DMS153 (cell line): ENCODE data around the gene FSTL1.

Experiments
- DNase-seq: peaks from one replicate; lab custom pipeline; 2025; lab: John Stamatoyannopoulos, UW

FSTL1 gene

GRCh38 chr3:120450600-120451271, at the start of gene FSTL1:
FSTL1 (minus strand) TSS chr3:120450992; CDS start chr3:120450746, 246 bp downstream.
- no peak for DNase-seq

DNA sequence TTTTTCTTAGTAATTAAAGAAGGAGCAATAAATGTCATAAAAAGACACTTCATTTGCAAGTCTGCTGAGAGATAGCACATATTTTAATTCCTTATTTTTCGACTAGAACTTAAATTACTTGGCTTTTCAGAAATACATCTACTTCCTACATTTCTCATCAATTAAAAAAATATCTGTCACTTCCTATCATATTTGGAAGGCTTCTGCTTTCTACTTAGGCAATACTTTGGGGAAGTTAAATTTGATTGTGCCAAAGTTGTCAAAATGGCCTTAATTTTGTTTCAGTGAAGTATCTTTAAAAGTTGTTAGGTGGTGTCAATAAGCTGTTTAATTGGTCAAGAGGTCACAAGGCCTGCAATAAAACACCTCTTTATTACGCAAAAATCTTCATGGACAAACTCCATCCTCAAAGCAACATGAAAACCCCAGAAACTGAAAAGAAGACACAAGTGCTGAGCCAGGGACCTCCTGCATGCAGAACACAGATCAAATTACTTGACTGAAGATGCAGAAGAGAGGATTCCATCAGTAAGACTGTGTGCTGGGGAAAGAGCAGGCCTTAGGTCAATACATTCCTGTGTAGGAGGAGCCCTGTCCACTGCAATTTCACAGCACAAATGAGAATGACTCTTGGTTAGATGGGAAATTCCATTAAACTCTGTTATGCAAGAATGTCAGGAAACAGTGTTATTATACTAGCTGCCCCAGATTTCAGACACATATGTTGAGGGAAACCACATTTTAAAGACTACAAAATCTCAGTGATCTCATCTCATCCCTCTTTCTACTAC, 48.0 kb upstream of the FSTL1 start:
- no peak for DNase-seq

GRCh38 chr3:120497818-120498217, 47.0 kb upstream of the FSTL1 start:
- DNase-seq = no peak

DNA sequence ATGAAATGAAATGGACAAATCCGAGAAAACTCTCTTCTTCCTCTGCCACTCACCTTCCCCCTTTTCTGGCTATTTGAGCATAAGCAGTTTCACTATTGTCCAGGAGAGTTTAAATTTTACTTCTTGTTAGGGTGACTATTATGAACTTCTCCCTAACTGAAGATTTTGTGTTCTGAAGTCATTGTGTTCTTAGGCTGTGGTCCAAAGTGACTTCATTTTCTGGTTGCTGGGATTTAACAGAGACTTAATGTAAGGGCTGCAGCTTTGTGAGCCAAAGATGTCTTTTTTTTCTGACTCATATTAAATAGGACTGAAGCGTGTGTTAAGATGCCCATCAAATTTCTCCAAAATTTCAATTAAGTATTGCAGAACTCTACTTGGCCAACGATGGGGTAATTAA, 46.5 kb upstream of the FSTL1 start:
- DNase-seq = no peak

DNA sequence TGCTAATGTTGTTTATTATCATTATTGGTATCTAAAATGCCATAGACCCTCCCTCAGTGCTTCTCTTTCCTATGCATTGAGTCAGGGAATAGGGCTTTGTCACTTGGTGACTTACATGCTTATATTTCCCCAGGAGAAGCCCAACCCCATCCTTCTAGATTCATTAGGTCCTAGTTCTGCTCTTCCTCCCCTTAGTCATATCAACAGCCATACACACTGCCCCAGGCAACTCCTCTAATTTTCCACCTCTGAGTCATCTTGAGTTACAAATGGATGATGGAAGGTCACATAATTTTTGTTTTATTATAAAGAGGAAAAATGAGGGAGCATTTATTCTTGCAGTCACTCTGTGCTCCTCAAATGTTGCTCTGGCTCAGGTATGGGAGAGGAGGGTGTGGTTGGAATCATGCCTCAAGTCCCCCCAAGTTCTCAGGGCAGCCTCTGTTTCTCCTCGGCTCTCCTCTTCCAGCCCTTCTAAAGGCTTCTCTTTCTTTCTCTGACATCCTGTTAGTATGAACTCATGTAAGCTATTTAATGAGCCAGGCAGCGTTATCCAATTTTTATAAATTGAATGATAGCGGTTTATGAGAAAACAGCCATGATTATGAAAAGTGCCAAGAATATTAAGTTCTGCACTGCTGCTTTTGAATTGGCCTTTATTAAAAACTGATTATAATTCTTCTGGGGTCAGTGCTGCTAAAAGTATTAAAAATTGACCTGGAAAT, 45.6 kb upstream of the FSTL1 start:
- no peak for DNase-seq

DNA sequence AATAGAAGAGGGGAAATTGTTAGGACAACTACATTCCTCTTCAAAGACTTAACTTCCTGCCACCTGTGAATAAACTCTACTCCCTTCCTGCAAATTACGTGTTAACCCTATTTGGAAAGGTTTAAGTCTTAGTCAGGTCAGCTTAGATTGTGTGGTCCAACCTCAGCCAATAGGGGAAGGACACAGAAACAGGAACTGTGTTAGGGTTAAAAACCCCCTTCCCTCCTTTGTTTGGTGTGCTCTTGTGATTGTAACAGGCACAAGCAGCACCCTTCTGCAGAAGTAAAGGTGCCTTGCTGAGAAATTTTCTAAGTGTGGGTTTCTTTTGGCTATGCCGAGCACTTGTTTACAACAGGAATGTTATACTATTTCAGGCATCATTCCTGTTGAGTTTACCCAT, 45.0 kb upstream of the FSTL1 start:
- no peak for DNase-seq

DNA sequence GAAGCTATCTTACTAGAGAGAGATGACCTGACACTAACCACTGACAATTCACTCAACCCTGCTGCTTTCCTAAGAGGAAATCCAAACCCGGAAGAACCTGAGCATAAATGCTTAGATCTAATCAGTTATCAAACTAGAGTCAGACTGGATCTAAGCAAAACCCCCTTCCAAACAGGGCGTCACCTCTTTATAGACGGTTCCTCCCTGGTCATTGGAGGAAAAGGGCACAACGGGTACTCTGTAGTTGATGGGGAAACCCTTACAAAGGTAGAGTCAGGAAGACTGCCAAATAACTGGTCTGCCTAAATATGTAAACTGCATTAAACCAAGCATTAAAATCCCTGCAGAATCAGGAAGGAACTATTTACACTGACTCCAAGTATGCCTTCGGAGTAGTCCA, 41.3 kb upstream of the FSTL1 start:
- DNase-seq = no peak

GRCh38 chr3:120489421-120489820, 38.6 kb upstream of the FSTL1 start:
- no peak for DNase-seq

DNA sequence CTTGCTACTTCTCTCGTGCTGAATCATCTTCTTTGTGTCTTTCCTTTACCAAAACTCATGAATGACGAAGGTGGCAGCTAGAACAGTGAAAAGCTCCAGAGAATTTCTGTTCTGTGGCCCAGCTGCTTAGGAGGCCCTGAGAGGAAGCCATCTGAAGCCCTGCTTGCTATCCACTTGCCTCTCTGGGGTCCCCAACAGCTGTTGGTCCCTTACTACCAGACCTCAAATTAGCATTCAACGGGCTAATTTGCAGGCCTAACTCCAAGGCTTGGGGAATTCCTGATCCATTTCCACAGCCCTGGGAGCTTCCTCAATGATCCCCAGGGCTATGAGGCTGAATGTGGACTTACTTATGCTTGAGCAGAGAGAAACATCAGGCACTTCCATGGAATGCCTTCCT, 37.5 kb upstream of the FSTL1 start:
- DNase-seq = no peak

DNA sequence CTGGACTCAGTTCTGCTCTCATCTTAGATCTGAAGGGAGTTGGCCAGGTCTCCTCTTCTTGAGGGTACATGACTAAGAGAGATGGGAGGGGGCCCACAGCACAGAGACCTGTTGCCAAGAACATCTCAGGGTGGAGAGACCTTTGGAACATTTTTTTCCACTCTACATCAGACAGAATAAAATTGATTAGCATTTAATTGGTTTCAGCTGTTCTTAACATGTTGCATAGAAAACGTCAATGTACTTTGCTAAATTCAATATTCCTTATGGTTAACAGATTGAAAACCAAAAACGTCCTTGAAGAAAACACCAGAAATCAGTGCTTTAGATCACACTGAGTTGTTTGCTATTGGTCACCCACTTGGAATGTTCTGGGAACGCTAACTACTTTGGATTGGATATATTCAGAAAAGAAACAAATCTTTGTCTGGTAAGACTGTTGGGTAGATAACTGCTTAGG, 36.4 kb upstream of the FSTL1 start:
- no peak for DNase-seq

- no peak for DNase-seq
These were observed 30.3 kb upstream of the FSTL1 start for GRCh38 chr3:120481081-120481480.

DNA sequence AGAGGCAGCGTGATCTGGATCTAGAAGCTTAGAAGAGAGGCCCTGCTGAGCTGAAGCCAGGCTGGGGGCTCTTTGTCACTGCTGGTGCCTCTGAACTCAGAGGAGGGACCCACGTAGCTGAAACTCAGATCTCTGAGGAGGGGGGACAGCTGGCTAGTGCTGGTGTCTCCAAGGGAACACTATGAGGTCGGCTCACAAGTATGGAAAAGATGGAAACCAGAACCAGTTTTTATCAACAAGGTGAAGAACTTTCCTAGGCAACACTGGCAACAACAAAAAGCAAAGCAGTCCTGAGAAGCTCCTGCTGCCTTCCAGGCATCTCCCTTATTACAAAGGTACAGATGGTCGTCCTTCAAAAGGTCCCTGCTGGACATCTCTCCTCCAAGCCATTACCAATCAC, 27.0 kb upstream of the FSTL1 start:
- DNase-seq = no peak

GRCh38 chr3:120475722-120476377, 25.1 kb upstream of the FSTL1 start:
- DNase-seq = no peak

DNA sequence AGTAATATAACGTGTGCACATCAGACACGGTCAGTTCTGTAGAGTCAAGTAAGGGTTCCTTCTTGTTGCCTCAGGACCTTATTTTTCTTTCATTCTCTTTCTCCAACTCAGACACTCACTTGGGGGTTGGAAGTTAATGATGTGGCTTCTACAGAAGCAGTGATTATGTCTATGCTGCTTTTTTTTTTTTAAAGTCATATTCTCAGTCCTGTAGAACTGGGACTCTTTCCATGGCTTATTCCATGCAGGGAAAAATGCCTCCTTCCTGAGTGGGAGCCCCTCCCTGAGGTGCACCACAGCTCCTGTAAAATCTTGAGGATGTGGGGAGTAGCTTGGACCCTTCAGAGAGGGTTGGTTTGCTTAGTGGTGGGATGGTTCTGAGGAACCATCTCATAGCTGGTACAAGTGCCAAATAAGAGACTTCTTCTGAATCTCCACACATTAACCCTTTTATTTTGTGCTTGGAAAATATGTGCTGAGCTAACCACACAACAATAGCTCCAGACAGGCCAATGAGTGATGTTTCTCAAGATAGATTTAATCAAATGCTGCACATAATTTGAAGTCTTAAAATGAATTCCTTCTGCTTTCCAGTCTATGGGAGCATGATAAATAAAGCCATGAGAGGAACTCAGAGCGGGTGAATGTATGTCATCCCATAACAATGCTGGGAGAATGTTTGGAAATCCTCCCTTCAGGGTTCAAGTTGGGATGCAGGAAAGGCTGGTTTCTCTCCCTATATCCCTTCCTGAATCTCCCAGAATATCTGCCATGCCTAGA, 23.3 kb upstream of the FSTL1 start:
- DNase-seq = no peak

GRCh38 chr3:120473389-120473788, 22.6 kb upstream of the FSTL1 start:
- DNase-seq = no peak

GRCh38 chr3:120472121-120472844, 21.5 kb upstream of the FSTL1 start:
- DNase-seq = no peak

DNA sequence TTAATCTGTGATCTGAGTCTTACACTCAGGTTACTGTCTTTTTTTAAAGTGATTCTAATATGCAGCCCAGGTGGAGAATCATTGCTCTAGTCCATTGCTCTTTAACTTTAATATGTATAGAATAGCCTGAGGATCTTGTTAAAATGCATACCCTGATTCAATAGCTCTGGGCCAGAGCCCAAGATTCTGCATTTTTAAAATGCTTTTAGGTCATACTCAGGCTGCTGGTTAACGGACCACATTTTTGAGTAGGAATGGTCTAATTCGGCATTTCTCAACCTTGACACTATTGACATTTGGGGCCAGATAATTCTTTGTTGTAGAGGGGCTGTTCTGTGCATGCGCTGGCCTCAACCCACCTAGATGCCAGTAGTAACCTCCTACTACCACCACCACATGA, 20.9 kb upstream of the FSTL1 start:
- no peak for DNase-seq

DNA sequence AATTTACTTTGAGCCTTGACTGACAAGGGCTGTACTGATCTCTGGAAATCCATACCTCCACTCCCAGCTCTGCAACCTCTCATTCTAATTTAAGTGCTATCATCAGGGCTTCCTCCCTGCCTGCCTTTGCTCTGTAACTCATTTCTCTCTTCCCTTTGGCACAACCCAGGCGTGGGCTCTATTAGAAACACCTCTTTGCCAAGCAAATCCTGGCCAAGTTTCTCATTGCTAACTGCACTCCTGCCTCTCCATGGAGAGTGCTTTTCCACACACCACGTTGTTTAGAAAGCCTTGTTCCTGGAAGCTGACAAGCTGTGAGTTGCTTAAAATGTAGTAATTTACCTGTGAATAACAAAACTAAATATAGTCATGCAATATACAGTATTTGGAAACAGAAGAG, 20.1 kb upstream of the FSTL1 start:
- DNase-seq = no peak

DNA sequence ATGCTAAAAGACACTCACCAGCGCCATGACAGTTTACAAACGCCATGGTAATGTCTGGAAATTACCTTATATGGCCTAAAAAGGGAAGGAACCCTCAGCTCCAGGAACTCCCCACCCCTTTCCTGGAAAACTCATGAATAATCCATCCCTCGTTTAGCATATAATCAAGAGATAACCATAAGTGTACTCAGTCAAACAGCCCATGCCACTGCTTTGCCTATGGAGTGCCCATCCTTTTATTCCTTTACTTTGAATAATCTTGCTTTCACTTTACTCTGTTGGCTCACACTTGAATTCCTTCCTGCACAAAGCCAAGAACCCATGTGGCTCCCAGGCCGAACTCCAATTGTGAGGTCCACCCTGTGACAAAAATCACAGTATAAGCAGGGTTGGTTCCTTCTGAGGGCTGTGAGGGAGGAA, 19.1 kb upstream of the FSTL1 start:
- no peak for DNase-seq

DNA sequence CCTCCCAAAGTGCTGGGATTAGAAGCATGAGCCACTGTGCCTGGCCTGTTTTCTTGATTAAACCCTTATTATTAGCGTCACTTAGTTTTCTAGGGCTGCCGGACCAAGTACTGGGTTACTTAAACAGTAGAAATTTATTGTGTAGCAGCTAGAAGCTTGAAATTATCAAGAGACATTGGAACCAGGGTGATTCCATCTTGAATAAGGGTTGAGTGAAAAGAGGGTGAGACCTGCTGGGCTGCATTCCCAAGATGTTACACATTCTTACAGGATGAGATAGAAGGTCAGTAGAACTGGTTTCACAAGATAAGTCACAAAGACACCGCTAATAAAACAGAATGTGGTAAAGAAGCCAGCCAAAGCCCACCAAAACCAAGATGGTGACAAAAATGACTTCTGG, 18.6 kb upstream of the FSTL1 start:
- DNase-seq = no peak
